ENCODE results near the gene LAMA3. TPM values are rescaled to one million over a fixed set of nuclear protein-coding genes. Genes with fewer than 3 reads are reported as not detected.
A peak's percentile ranks its signal among the peaks of the same experiment; 100 is the strongest.

The LAMA3 gene
- total and polyA plus RNA-seq, 5 experiments from 2014 or later, result not detected

DNA sequence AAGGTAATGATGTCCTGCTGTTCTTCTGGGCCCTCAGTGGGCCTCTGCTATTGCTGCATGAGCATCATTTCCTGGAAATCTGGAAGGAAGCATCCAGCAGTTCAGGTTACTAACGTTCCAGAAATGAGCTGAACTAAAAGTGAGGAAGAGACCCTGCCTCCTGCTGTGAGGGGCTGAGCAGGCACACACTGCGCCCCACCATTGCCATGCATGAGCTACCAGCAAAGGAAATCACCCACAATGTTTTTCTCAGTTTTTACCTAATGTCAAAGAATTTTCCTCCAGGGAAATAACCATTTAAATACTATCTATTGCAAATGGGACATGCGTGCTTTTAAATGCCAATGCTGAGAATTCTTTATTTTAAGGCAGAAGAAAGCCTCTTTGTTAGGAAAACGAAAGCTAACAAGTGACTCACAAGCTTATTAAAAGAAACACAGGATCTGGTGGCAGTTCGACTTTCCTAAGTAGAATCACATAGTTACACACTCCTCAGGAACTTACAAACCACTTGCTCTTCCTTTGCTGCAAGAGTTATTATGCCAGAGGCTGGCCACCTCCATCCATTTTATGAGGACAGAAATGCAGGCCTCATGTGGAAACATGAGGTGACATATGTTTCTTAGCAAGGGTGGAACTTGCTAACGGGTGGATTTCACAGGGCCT, 172.7 kb downstream of the LAMA3 start:
- POLR2A ChIA-PET, result no interaction called here
- H3K9me3 Mint-ChIP-seq, result peaks cover 0 to 3% (median 0%) of the 10 kb centered on the region in 9 donors
- no peaks in the 10 kb centered on the region for H3K27me3 Mint-ChIP-seq
- H3K4me1 Mint-ChIP-seq, result peaks cover 22 to 66% (median 48%) of the 10 kb centered on the region in 4 donors
- ATAC-seq, result no peak
- H3K36me3 Mint-ChIP-seq, result no peaks in the 10 kb centered on the region
- DNase-seq, result no peak
- H3K27ac Mint-ChIP-seq, result peak overlapping the region; percentile 15 to 90 (median 66)
- no peak overlapping the region for H3K4me3 Mint-ChIP-seq

DNA sequence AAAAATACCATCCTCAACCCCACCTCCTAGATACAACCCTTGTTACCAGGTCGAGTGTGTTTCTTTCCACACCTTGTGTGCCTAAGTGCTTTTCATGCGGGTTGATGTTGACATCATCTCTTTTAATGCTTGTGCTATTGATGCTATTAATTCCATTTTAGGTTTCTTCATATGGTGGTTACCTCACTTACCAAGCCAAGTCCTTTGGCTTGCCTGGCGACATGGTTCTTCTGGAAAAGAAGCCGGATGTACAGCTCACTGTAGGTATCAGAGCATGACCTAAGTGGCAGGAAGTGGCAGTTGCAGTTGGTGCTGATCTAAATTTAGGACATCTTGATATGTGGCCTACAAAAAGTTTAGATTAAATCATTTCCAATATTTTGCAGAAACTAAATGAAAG, 175.4 kb downstream of the LAMA3 start:
- peak; percentile 76 to 83 for ATAC-seq
- H3K4me1 Mint-ChIP-seq, result peaks cover 27 to 80% (median 59%) of the 10 kb centered on the region in 4 donors
- peak overlapping the region; percentile 63 to 95 (median 87) for H3K27ac Mint-ChIP-seq
- peak overlapping the region in 8 of 10 donors; percentile 4 to 65 (median 41) for H3K4me3 Mint-ChIP-seq
- H3K9me3 Mint-ChIP-seq, result peaks cover 0 to 3% (median 0%) of the 10 kb centered on the region in 9 donors
- POLR2A ChIA-PET, result no interaction called here
- no peaks in the 10 kb centered on the region for H3K27me3 Mint-ChIP-seq
- DNase-seq, result peak in 7 of 10 donors; percentile 15 to 71 (median 29)
- H3K36me3 Mint-ChIP-seq, result no peaks in the 10 kb centered on the region

DNA sequence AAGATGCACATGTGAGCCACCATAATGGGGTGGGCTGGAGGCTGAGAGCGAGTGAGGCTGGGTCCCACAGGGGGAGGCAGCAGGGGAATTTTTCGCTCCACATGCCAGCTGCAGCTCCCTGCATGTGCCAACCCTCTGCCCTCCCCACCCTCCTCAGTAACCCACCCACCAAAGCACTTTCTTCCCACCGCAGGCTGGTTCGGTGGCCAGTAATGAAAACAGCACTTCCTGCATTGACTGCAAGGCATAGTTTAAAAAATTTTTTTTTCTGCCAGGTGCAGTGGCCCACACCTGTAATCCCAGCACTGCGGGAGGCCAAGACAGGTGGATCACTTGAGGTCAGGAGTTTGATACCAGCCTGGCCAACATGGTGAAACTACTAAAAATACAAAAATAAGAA, 177.8 kb downstream of the LAMA3 start:
- Mint-ChIP-seq H3K27ac (peak overlapping the region in 8 of 10 donors; percentile 9 to 90 (median 78)), H3K4me1 (peaks cover 32 to 77% (median 72%) of the 10 kb centered on the region in 4 donors), H3K4me3 (peak overlapping the region in 5 of 10 donors; percentile 20 to 52 (median 41)), H3K9me3 (peaks cover 0 to 3% (median 0%) of the 10 kb centered on the region in 9 donors), H3K36me3 (no peaks in the 10 kb centered on the region), H3K27me3 (no peaks in the 10 kb centered on the region)
- POLR2A ChIA-PET, result interaction anchor here (0.7 to 0.8 kb wide), 2 partner anchors 15 to 79 kb away, joined by 3 to 4 read pairs; no protein-coding TSS in a partner anchor
- peak in 4 of 10 donors; percentile 13 to 16 (median 16) for DNase-seq
- peak in 1 of 2 donors; percentile 6 for ATAC-seq

DNA sequence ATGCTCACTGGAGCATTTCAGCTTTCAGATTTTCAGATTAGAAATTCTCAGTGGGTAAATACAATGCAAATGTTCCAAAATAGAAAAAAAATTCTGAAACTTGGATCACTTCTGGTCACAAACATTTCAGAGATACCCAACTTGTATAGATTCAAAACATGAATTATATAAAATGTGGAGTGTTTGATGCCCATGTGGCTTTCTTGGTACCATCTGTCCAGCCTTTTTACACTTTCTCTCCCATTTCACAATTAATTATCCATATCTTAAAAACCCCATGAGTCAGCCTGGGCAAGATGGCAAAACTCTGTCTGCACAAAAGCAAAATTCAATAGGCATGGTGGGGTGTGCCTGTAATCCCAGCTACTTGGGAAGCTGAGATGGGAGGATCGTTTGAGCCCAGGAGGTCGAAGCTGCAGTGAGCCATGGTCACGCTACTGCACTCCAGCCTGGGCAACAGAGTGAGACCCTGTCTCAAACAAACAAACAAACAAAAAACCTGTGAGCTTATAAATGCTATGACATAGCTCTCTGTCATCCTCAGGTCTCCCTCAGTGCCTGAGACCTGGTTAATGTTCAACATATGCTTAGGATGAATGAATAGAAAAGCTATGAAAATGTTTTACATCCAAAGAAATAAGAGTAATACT, 179.0 kb downstream of the LAMA3 start:
- H3K27ac Mint-ChIP-seq, result peak overlapping the region in 2 of 10 donors; percentile 9 to 74
- H3K4me3 Mint-ChIP-seq, result peak overlapping the region in 1 of 10 donors; percentile 25
- POLR2A ChIA-PET, result no interaction called here

DNA sequence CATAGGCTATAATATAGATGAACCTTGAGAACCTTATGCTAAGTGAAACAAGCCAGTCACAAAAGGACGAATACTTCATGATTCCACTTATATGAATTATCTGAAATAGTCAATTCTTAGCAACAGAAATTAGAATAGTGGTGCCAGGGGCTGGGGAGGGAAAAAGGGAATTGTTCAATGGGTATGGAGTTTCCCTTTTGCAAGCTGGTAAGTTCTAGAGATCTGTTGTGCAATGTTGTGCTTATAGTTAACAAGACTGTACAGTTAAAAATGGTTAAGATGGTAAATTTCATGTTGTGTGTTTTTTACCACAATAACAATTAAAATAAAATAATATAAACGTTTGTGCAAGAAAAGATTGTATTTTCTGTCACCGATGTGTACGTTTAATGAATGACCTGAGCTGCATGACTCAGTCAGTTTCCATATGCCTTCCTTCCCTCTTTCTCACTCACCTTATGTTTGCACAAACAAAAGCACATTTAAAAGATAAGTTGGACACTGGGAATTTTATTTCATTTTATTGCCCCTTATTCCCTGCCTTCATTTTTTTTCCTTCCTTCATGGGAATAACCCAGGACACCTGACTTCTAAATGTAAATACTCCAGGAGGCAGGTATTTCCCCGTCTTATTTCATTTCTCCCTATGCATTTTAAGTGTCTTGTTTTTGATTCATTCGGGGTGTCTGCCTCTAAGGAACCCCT, 181.6 kb downstream of the LAMA3 start:
- peak overlapping the region; percentile 91 to 99 (median 95) for H3K27ac Mint-ChIP-seq
- no peak for DNase-seq
- H3K4me1 Mint-ChIP-seq, result peaks cover 29 to 64% (median 58%) of the 10 kb centered on the region in 4 donors
- H3K4me3 Mint-ChIP-seq, result peak overlapping the region; percentile 58 to 87 (median 80)
- no peaks in the 10 kb centered on the region for H3K36me3 Mint-ChIP-seq
- POLR2A ChIA-PET, result interaction anchor here (1.2 kb wide), 1 partner anchor 14 kb away, joined by 4 read pairs; no protein-coding TSS in a partner anchor
- no peak for ATAC-seq
- no peaks in the 10 kb centered on the region for H3K27me3 Mint-ChIP-seq
- H3K9me3 Mint-ChIP-seq, result no peaks in the 10 kb centered on the region

More for the DNA sequence above, 179.0 kb downstream of the LAMA3 start:
- no peaks in the 10 kb centered on the region for H3K36me3 Mint-ChIP-seq
- ATAC-seq (no peak), DNase-seq (no peak)
- H3K9me3 Mint-ChIP-seq, result peaks cover 0 to 3% (median 0%) of the 10 kb centered on the region in 9 donors
- no peaks in the 10 kb centered on the region for H3K27me3 Mint-ChIP-seq
- H3K4me1 Mint-ChIP-seq, result peaks cover 41 to 77% (median 75%) of the 10 kb centered on the region in 4 donors

DNA sequence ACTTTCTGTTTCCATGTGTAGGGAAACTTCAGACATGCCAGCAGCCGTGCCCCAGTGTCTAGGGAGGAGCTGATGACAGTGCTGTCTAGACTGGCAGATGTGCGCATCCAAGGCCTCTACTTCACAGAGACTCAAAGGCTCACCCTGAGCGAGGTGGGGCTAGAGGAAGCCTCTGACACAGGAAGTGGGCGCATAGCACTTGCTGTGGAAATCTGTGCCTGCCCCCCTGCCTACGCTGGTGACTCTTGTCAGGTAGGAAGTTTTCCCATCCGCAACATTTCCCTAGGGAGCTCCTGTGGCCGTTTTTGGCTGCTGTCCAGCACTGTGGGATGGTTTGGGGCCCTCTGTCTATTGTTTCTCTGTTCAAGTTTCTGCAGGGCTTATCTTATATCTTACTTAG, 182.2 kb downstream of the LAMA3 start:
- H3K27me3 Mint-ChIP-seq, result no peaks in the 10 kb centered on the region
- H3K4me3 Mint-ChIP-seq, result peak overlapping the region; percentile 58 to 87 (median 80)
- DNase-seq (peak; percentile 51 to 88 (median 75)), ATAC-seq (peak; percentile 97 to 99)
- H3K4me1 Mint-ChIP-seq, result peaks cover 26 to 58% (median 52%) of the 10 kb centered on the region in 4 donors
- H3K9me3 Mint-ChIP-seq, result no peaks in the 10 kb centered on the region
- H3K27ac Mint-ChIP-seq, result peak overlapping the region; percentile 91 to 99 (median 95)
- no peaks in the 10 kb centered on the region for H3K36me3 Mint-ChIP-seq
- POLR2A ChIA-PET, result interaction anchor here (1.2 kb wide), 1 partner anchor 13 kb away, joined by 4 read pairs; no protein-coding TSS in a partner anchor

DNA sequence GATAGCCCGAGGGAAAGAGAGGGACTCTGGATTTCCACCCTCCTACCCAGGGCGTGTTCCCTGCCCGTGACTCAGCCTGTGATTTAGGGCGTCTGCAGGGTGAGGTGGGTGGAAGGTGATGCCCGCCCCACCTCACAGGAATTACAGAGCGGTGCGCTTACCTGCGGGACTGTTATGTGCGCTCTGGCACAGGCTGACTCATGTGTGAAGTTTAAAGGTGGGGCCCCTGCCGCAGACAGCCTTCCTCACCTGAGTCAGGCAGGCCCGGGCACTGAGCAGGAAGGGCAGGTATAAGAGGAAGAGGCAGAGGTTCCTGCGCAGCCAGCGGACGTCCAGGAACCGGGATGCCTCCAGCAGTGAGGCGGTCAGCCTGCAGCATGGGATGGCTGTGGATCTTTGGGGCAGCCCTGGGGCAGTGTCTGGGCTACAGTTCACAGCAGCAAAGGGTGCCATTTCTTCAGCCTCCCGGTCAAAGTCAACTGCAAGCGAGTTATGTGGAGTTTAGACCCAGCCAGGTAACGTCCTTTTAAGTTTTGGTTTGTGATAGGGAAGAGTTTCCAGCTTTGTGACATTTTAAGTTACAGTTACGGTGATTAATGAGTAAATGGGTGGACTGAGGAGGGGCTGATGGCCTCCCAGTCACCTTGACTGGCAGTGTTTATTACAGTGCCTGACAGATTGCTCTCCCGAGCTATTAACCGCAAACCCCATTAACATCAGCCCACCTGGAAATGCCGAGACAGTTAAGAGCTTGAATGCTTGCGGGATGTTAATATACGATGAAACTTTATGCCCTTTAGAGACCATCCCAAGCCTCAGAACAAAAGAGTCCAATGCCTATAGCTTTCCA, 183.7 kb downstream of the LAMA3 start:
- POLR2A ChIA-PET, result no interaction called here
- Mint-ChIP-seq H3K4me1 (peaks cover 20 to 46% (median 38%) of the 10 kb centered on the region in 4 donors), H3K36me3 (no peaks in the 10 kb centered on the region), H3K4me3 (peak overlapping the region in 9 of 10 donors; percentile 49 to 82 (median 74)), H3K9me3 (no peaks in the 10 kb centered on the region), H3K27me3 (no peaks in the 10 kb centered on the region), H3K27ac (peak overlapping the region; percentile 45 to 95 (median 85))
- peak; percentile 37 to 64 for ATAC-seq
- DNase-seq, result peak in 9 of 10 donors; percentile 14 to 54 (median 25)

DNA sequence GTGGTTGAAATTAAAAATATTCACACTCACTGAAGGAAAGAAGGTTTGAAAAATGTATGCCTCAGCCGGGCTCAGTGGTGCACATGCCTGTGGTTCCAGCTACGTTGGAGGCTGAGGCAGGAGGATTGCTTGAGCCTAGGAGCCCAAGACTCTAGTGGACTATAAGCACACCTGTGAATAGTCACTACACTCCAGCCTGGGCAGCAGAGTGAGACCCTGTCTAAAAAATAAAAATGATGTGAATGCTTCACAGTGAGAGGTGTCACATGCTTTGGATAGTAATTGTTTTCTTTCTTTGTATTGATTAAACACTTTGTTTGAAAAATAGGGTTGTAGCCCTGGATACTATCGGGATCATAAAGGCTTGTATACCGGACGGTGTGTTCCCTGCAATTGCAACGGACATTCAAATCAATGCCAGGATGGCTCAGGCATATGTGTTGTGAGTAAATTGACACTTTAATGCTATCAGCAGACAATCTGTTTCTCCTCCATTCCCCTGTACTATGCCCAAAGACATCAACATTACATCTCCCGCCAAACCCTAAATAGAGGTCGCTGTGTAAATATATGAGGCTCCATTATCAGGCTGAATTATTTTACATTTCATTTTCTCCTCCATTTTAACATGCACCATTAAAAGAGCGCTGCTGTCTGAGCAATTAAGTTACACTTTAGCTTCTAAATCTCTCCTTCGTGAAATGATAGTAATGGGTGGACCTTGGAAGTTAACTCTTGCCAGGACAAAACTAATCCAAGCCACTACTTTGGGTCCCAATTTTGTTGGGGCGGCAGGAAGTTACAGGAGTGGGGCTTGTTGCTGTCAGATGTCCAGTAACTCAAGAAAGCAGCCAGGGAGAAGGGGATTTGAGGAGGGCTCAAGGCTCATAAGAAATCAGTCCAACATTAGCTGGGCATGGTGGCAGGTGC, 187.0 kb downstream of the LAMA3 start:
- ATAC-seq, result no peak
- H3K36me3 Mint-ChIP-seq, result no peaks in the 10 kb centered on the region
- DNase-seq, result no peak
- no peaks in the 10 kb centered on the region for H3K9me3 Mint-ChIP-seq
- peaks cover 0 to 3% (median 0%) of the 10 kb centered on the region in 5 donors for H3K27me3 Mint-ChIP-seq
- H3K27ac Mint-ChIP-seq, result peak overlapping the region in 2 of 10 donors; percentile 12 to 50
- POLR2A ChIA-PET, result no interaction called here
- H3K4me3 Mint-ChIP-seq, result no peak overlapping the region
- H3K4me1 Mint-ChIP-seq, result peaks cover 15 to 29% (median 26%) of the 10 kb centered on the region in 4 donors

DNA sequence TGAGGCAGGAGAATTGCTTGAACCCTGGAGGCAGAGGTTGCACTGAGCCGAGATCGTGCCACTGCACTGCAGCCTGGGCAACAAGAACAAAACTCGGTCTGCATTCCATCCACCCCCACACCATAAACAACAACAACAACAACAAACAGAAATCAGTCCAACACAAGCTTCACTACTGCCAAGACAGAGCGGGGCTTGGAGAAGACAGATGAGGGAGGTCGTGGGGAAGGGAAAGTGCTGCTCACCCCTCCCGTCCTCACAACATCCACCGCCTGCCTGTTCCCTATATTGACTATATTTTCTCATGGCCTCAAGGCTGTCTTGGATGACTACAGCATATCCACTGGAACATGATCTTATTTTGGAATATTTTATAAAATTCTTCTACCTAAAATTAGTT, 187.7 kb downstream of the LAMA3 start:
- H3K27me3 Mint-ChIP-seq, result peaks cover 0 to 3% (median 0%) of the 10 kb centered on the region in 5 donors
- H3K4me1 Mint-ChIP-seq, result peaks cover 13 to 23% (median 20%) of the 10 kb centered on the region in 4 donors
- no peak for DNase-seq

DNA sequence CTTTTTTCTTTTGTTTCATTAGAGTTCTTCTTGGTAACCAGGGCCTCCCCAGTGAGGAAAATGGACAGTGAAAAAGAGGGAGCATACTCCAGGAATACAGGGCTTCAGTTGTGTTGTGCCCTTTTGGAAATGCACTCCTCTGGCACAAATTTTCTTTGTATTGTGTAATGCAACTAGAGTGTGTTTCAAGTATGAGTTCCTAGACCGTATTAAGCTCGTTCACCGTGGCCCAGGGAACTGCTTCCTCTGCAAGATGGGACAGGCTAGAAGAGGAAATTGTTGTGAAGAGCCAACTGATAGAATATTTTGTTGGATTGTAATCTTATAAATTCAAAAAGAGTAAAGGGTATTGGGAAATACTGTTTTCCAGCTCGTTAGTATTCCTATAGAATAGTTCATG, 188.1 kb downstream of the LAMA3 start:
- POLR2A ChIA-PET, result no interaction called here
- H3K4me1 Mint-ChIP-seq, result peaks cover 10 to 19% (median 16%) of the 10 kb centered on the region in 4 donors
- no peaks in the 10 kb centered on the region for H3K9me3 Mint-ChIP-seq
- H3K27me3 Mint-ChIP-seq, result peaks cover 0 to 3% (median 0%) of the 10 kb centered on the region in 5 donors
- DNase-seq (no peak), ATAC-seq (no peak)
- no peaks in the 10 kb centered on the region for H3K36me3 Mint-ChIP-seq
- H3K27ac Mint-ChIP-seq, result no peak overlapping the region
- no peak overlapping the region for H3K4me3 Mint-ChIP-seq

More for the DNA sequence above, 187.7 kb downstream of the LAMA3 start:
- H3K4me3 Mint-ChIP-seq, result no peak overlapping the region
- peak overlapping the region in 1 of 10 donors; percentile 7 for H3K27ac Mint-ChIP-seq
- ATAC-seq, result no peak
- H3K36me3 Mint-ChIP-seq, result no peaks in the 10 kb centered on the region
- H3K9me3 Mint-ChIP-seq, result no peaks in the 10 kb centered on the region
- POLR2A ChIA-PET, result no interaction called here

DNA sequence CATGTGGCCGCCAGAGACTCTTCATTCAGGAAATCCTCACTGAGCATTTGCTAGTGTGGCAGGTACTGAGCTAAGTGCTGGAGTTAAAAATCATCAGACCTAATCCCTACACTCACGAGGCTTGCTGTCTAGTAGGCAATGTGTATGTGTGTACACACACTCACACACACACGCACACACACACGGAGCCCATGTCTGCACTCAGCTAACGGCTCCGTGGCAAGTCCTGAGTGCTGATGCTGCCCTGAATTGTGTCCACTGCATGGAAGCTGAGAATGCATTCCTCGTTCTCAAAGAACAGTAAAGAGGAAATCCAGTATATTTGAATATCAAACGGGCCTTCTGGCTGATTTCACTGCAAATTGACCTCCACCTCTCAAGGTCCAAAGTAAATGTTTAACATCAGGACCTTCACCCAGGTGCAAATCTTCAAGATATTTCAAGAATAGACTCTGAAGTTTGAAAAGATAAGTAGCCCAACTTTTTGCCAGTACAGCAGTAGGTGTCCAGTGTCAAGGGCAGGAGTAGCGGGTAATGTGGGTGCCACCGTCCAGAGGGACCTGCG, 189.2 kb downstream of the LAMA3 start:
- H3K27ac Mint-ChIP-seq, result no peak overlapping the region
- POLR2A ChIA-PET, result no interaction called here
- no peak overlapping the region for H3K4me3 Mint-ChIP-seq
- H3K27me3 Mint-ChIP-seq, result peaks cover 0 to 3% (median 0%) of the 10 kb centered on the region in 5 donors
- no peaks in the 10 kb centered on the region for H3K9me3 Mint-ChIP-seq
- H3K36me3 Mint-ChIP-seq, result no peaks in the 10 kb centered on the region
- peaks cover 2 to 12% (median 6%) of the 10 kb centered on the region in 4 donors for H3K4me1 Mint-ChIP-seq
- ATAC-seq, result no peak
- DNase-seq, result no peak
